Measurements from ENCODE around the gene ANP32B. TPM values are rescaled to one million over a fixed set of nuclear protein-coding genes. Genes with fewer than 3 reads are reported as not detected.

ANP32B gene
- total RNA-seq, 1 experiment from 2014 or later: 14.8 TPM

- TF ChIP-seq EZH2phosphoT487 (IDR thresholded peaks at IDR 0.05; ENCODE audit: borderline replicate concordance, low read length) (peak; percentile 64; the same call in 1 of the 2 replicates), CTCF (conservative IDR thresholded peaks at IDR 0.05; ENCODE audit: low read depth, low read length) (no peak), EZH2 (IDR thresholded peaks at IDR 0.05; ENCODE audit: low read length, unreplicated experiment) (no peak)
- POLR2A ChIA-PET (ENCODE audit: unreplicated experiment): interaction anchor here (0.6 to 1.1 kb wide), 5 partner anchors 15 to 360 kb away, joined by 3 to 9 read pairs (median 4); partner anchors contain the start of genes TBC1D2 and XPA
- Histone ChIP-seq H3K9me2 (replicated peaks; ENCODE audit: low read length) (no peaks in the 10 kb centered on the region), H3K4me1 (ENCODE audit: insufficient read depth, low read length) (peaks cover 12% of the 10 kb centered on the region), H3K79me2 (ENCODE audit: low read length) (peaks cover 40% of the 10 kb centered on the region), H4K20me1 (ENCODE audit: low read length) (peaks cover 7% of the 10 kb centered on the region), H3K27ac (ENCODE audit: low read length) (peak within 1 kb of the TSS; percentile 77), H2AFZ (ENCODE audit: low read length) (peak within 1 kb of the TSS; percentile 87), H3K36me3 (ENCODE audit: low read depth, low read length) (no peaks in the 10 kb centered on the region), H3K4me3 (ENCODE audit: low read length) (peak within 1 kb of the TSS; percentile 97), H3K4me2 (ENCODE audit: low read length) (peak within 1 kb of the TSS; percentile 86), H3K9me3 (ENCODE audit: low read length) (no peaks in the 10 kb centered on the region), H3K9ac (ENCODE audit: low read length) (peak within 1 kb of the TSS; percentile 84), H3F3A (ENCODE audit: low read length, unreplicated experiment) (no peaks in the 10 kb centered on the region), H3K27me3 (ENCODE audit: low read length) (no peaks in the 10 kb centered on the region)
- CTCF ChIA-PET: interaction anchor here (0.6 to 0.7 kb wide), 4 partner anchors 12 to 601 kb away, joined by 3 to 5 read pairs (median 3); no protein-coding TSS in a partner anchor
- intact Hi-C loops (cut with micrococcal nuclease): loop anchor here (2.0 kb wide), 2 partner anchors 74 to 134 kb away; partner anchors contain the start of genes ANP32B and TRMO
- BruUV-seq (replicated peaks): no TSS peak
- DNase-seq: peak; percentile 89
- ATAC-seq: peak; percentile 94
These were observed 73.4 kb downstream of the ANP32B start, which contains the start of gene NANS for GRCh38 chr9:98056269-98057137. TSS of gene NANS (plus strand) at chr9:98056732. CDS start at chr9:98056809, 77 bp downstream.

GRCh38 chr9:98057138-98057799, 74.1 kb downstream of the ANP32B start:
- TSS peak; percentile 58 for BruUV-seq (replicated peaks)
- ATAC-seq: no peak; the same call in 1 of the 2 replicates
- 0 out of 2 replicates have a peak overlapping the region, but pooled peaks have one; percentile 48 for H2AFZ ChIP-seq (ENCODE audit: low read length)
- H3K4me2 ChIP-seq (ENCODE audit: low read length): peak overlapping the region; percentile 86
- intact Hi-C loops (cut with micrococcal nuclease): loop anchor here (2.0 kb wide), 2 partner anchors 74 to 134 kb away; partner anchors contain the start of genes ANP32B and TRMO
- no peaks in the 10 kb centered on the region for H3K9me3 ChIP-seq (ENCODE audit: low read length)
- no peaks in the 10 kb centered on the region for H3F3A ChIP-seq (ENCODE audit: low read length, unreplicated experiment)
- no peak for TF ChIP-seq EZH2phosphoT487 (IDR thresholded peaks at IDR 0.05; ENCODE audit: borderline replicate concordance, low read length)
- TF ChIP-seq EZH2 (IDR thresholded peaks at IDR 0.05; ENCODE audit: low read length, unreplicated experiment): no peak
- no peak for TF ChIP-seq CTCF (conservative IDR thresholded peaks at IDR 0.05; ENCODE audit: low read depth, low read length)
- DNase-seq: no peak
- peaks cover 12% of the 10 kb centered on the region for H3K4me1 ChIP-seq (ENCODE audit: insufficient read depth, low read length)
- H4K20me1 ChIP-seq (ENCODE audit: low read length): peaks cover 7% of the 10 kb centered on the region
- no peaks in the 10 kb centered on the region for H3K36me3 ChIP-seq (ENCODE audit: low read depth, low read length)
- peak overlapping the region; percentile 48 for H3K27ac ChIP-seq (ENCODE audit: low read length)
- peak overlapping the region; percentile 84 for H3K9ac ChIP-seq (ENCODE audit: low read length)
- peak overlapping the region; percentile 97 for H3K4me3 ChIP-seq (ENCODE audit: low read length)
- ChIA-PET POLR2A (ENCODE audit: unreplicated experiment) (interaction anchor here (1.1 kb wide), 1 partner anchor 198 kb away, joined by 4 read pairs; the partner anchor contains the start of gene TBC1D2), CTCF (no interaction called here)
- peaks cover 40% of the 10 kb centered on the region for H3K79me2 ChIP-seq (ENCODE audit: low read length)
- no peaks in the 10 kb centered on the region for H3K27me3 ChIP-seq (ENCODE audit: low read length)
- H3K9me2 ChIP-seq (replicated peaks; ENCODE audit: low read length): no peaks in the 10 kb centered on the region
